HG03378 (cell line): ENCODE measurements around the gene TBCB.
"Not testable (repeated sequence)": the region's sequence is repeated elsewhere in the genome, so short reads cannot be mapped to it uniquely, and the experiment has no call there.

ENCODE experiments used
- ATAC-seq: cut with Tn5 transposase; IDR thresholded peaks from one replicate; pipeline ENCODE4 v1.9.1; 2021; ENCODE audit warnings: mild to moderate bottlenecking, moderate library complexity; ENCODE audit not compliant: unreplicated experiment

TBCB gene

GRCh38 chr19:36101550-36102327, 13.5 kb upstream of the TBCB start:
- no peak for ATAC-seq

- no peak for ATAC-seq
These were observed 12.1 kb upstream of the TBCB start for GRCh38 chr19:36103040-36103626.

- no peak for ATAC-seq
These were observed 11.3 kb upstream of the TBCB start for GRCh38 chr19:36103842-36104552.

GRCh38 chr19:36106441-36106840, 8.8 kb upstream of the TBCB start:
- no peak for ATAC-seq

GRCh38 chr19:36106991-36107390, 8.3 kb upstream of the TBCB start:
- no peak for ATAC-seq

GRCh38 chr19:36108684-36109083, 6.6 kb upstream of the TBCB start:
- ATAC-seq: no peak

- ATAC-seq: no peak
These were observed 4.6 kb upstream of the TBCB start, which contains the start of gene OVOL3 for GRCh38 chr19:36110487-36111199. Gene OVOL3 (plus strand): TSS chr19:36111143. CDS start chr19:36111203, 60 bp downstream.

- no peak for ATAC-seq
These were observed 4.1 kb upstream of the TBCB start for GRCh38 chr19:36111200-36111539.

- no peak for ATAC-seq
These were observed 2.6 kb upstream of the TBCB start for GRCh38 chr19:36112678-36113077.

GRCh38 chr19:36113425-36113824, 1.8 kb upstream of the TBCB start:
- no peak for ATAC-seq

- ATAC-seq: no peak
These were observed 1.2 kb upstream of the TBCB start for GRCh38 chr19:36113894-36114720.

GRCh38 chr19:36114721-36115452, 381 bp upstream of the TBCB start, which contains the start of gene POLR2I:
Gene POLR2I (minus strand): TSS chr19:36114875. CDS start chr19:36114856, 19 bp downstream.
- peak; percentile 76 for ATAC-seq

- no peak for ATAC-seq
These were observed 1.0 kb downstream of the TBCB start for GRCh38 chr19:36116344-36116637.

- ATAC-seq: no peak
These were observed 5.1 kb downstream of the TBCB start for GRCh38 chr19:36120092-36120983.

- no peak for ATAC-seq
These were observed 5.7 kb downstream of the TBCB start for GRCh38 chr19:36120984-36121358.

- ATAC-seq: no peak
These were observed 6.3 kb downstream of the TBCB start for GRCh38 chr19:36121486-36122124.

- ATAC-seq: no peak
These were observed 10.3 kb downstream of the TBCB start for GRCh38 chr19:36125557-36125956.

- no peak for ATAC-seq
These were observed 13.1 kb downstream of the TBCB start for GRCh38 chr19:36128392-36128736.

GRCh38 chr19:36131221-36131620, 16.0 kb downstream of the TBCB start:
- not testable (repeated sequence) for ATAC-seq
